HEK293 (cell line): ENCODE data around the gene TIA1.
"Not testable (repeated sequence)": the region's sequence is repeated elsewhere in the genome, so short reads cannot be mapped to it uniquely, and the experiment has no call there.

Source experiments
- CTCF ChIA-PET: fragments of 350-600 bp; formaldehyde crosslinking; extraction: SDS; loops from one replicate; lab custom pipeline; 2021; ENCODE audit warnings: antibody characterized with exemption; lab: Yijun Ruan, JAX
- POLR2A ChIA-PET: fragments of 300-600 bp; formaldehyde crosslinking; extraction: SDS; loops from one replicate; lab custom pipeline; 2020; ENCODE audit warnings: antibody characterized with exemption, inconsistent platforms; lab: Yijun Ruan, JAX
- H3K27ac ChIP-seq: fragments of 200-500 bp; sonication (Bioruptor generic); 2 replicates; pipeline ENCODE4 v1.5.1; 2014; ENCODE audit warnings: low read depth, low read length, control low read depth, inconsistent platforms; ENCODE audit errors: extremely low read depth
- H3K36me3 ChIP-seq, 2 experiments: fragments of 200-500 bp in 1 of 2; sonication (Bioruptor generic) in 1 of 2; 1 replicate in 1 of 2; 2 replicates in 1 of 2; pipeline ENCODE4 v1.5.1; 2014 to 2017; ENCODE audit warnings: inconsistent platforms in 2 of 2, low read length in 2 of 2; ENCODE audit not compliant: control insufficient read depth in 2 of 2, insufficient read depth in 1 of 2
- H3K4me1 ChIP-seq: fragments of 200-500 bp; sonication (Bioruptor generic); 2 replicates; pipeline ENCODE4 v1.5.1; 2014; ENCODE audit warnings: mild to moderate bottlenecking, low read length, inconsistent platforms; ENCODE audit not compliant: control insufficient read depth, insufficient read depth
- H3K4me3 ChIP-seq: 2 replicates; pipeline ENCODE4 v1.5.1; 2011; ENCODE audit warnings: low read depth, mild to moderate bottlenecking, control low read depth, low read length, moderate library complexity
- H3K9me3 ChIP-seq: fragments of 200-500 bp; sonication (Bioruptor generic); 2 replicates; pipeline ENCODE4 v1.5.1; 2014; ENCODE audit warnings: low read depth, low read length, inconsistent platforms; ENCODE audit not compliant: control insufficient read depth, insufficient read depth
- MEIS1 ChIP-seq: sonication (generic); formaldehyde crosslinking; IDR thresholded peaks from 2 replicates; pipeline ENCODE4 v1.8.1; 2022; ENCODE audit warnings: missing genetic modification reagents, mild to moderate bottlenecking, borderline replicate concordance
- SCRT1 ChIP-seq: fragments of 450-650 bp; formaldehyde crosslinking; IDR thresholded peaks from 2 replicates; pipeline ENCODE4 v1.5.1; 2016; ENCODE audit warnings: missing biosample characterization, missing genetic modification characterization, borderline replicate concordance
- SETDB1 ChIP-seq: IDR thresholded peaks from one replicate; pipeline ENCODE4 v1.6.1; 2017; ENCODE audit warnings: mild to moderate bottlenecking, low read length, moderate library complexity, mixed read lengths; ENCODE audit not compliant: insufficient read length
- ZBTB49 ChIP-seq: fragments of 450-650 bp; formaldehyde crosslinking; IDR thresholded peaks from 2 replicates; pipeline ENCODE4 v1.5.1; 2016; ENCODE audit warnings: missing biosample characterization, missing genetic modification characterization, low read depth
- ZNF112 ChIP-seq: fragments of 450-650 bp; formaldehyde crosslinking; IDR thresholded peaks from 2 replicates; pipeline ENCODE4 v1.5.0; 2017; ENCODE audit warnings: missing biosample characterization, missing genetic modification characterization
- ZNF140 ChIP-seq: fragments of 450-650 bp; formaldehyde crosslinking; IDR thresholded peaks from 2 replicates; pipeline ENCODE4 v1.5.1; 2016; ENCODE audit warnings: missing biosample characterization, missing genetic modification characterization
- ZNF174 ChIP-seq: fragments of 450-650 bp; formaldehyde crosslinking; IDR thresholded peaks from 2 replicates; pipeline ENCODE4 v1.5.0; 2017; ENCODE audit warnings: missing biosample characterization, mild to moderate bottlenecking, missing genetic modification characterization
- ZNF19 ChIP-seq: fragments of 450-650 bp; formaldehyde crosslinking; IDR thresholded peaks from 2 replicates; pipeline ENCODE4; 2016; ENCODE audit warnings: missing biosample characterization, missing genetic modification characterization, low read depth
- ZNF2 ChIP-seq: fragments of 450-650 bp; formaldehyde crosslinking; IDR thresholded peaks from 2 replicates; pipeline ENCODE4 v1.5.1; 2016; ENCODE audit warnings: missing biosample characterization, missing genetic modification characterization
- ZNF280C ChIP-seq: fragments of 450-650 bp; formaldehyde crosslinking; IDR thresholded peaks from 2 replicates; pipeline ENCODE4 v1.5.1; 2016; ENCODE audit warnings: missing biosample characterization, missing genetic modification characterization
- ZNF48 ChIP-seq: fragments of 450-650 bp; formaldehyde crosslinking; IDR thresholded peaks from 2 replicates; pipeline ENCODE4 v1.5.1; 2016; ENCODE audit warnings: missing biosample characterization, missing genetic modification characterization
- ZNF560 ChIP-seq: fragments of 450-650 bp; formaldehyde crosslinking; IDR thresholded peaks from 2 replicates; pipeline ENCODE4 v1.5.1; 2017; ENCODE audit warnings: missing biosample characterization, missing genetic modification characterization, borderline replicate concordance
- ZNF670 ChIP-seq: fragments of 450-650 bp; formaldehyde crosslinking; IDR thresholded peaks from 2 replicates; pipeline ENCODE4 v1.5.1; 2016; ENCODE audit warnings: missing biosample characterization, missing genetic modification characterization, low read depth
- ZNF692 ChIP-seq: fragments of 450-650 bp; formaldehyde crosslinking; IDR thresholded peaks from 2 replicates; pipeline ENCODE4 v1.5.1; 2016; ENCODE audit warnings: missing biosample characterization, missing genetic modification characterization
- ZNF791 ChIP-seq: fragments of 450-650 bp; formaldehyde crosslinking; IDR thresholded peaks from 2 replicates; pipeline ENCODE4 v1.5.1; 2016; ENCODE audit warnings: missing biosample characterization, missing genetic modification characterization
- ZSCAN23 ChIP-seq: fragments of 450-650 bp; formaldehyde crosslinking; IDR thresholded peaks from 2 replicates; pipeline ENCODE4 v1.5.1; 2016; ENCODE audit warnings: missing biosample characterization, missing genetic modification characterization
- TF ChIP-seq, protein P1 (sequence below): fragments of 450-650 bp; formaldehyde crosslinking; IDR thresholded peaks from 2 replicates; pipeline ENCODE4 v1.5.1; 2016; ENCODE audit warnings: missing biosample characterization, missing genetic modification characterization

Gene TIA1

GRCh38 chr2:70181363-70181956, 67.0 kb downstream of the TIA1 start (continued):
- TF ChIP-seq SCRT1 (tag by site-specific recombination) (no peak), ZNF112 (tag by site-specific recombination) (no peak), MEIS1 (CRISPR knock-in tag) (no peak), ZNF2 (tag by site-specific recombination) (no peak), ZNF174 (no peak), ZNF280C (tag by site-specific recombination) (no peak), ZSCAN23 (no peak), ZNF692 (tag by site-specific recombination) (no peak)
- TF ChIP-seq, protein P1, sequence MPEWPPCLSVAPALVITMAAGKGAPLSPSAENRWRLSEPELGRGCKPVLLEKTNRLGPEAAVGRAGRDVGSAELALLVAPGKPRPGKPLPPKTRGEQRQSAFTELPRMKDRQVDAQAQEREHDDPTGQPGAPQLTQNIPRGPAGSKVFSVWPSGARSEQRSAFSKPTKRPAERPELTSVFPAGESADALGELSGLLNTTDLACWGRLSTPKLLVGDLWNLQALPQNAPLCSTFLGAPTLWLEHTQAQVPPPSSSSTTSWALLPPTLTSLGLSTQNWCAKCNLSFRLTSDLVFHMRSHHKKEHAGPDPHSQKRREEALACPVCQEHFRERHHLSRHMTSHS: no peak
- TF ChIP-seq, all 188 proteins: peak for 0

GRCh38 chr2:70173520-70173919, 74.9 kb downstream of the TIA1 start:
- TF ChIP-seq ZNF19 (tag by site-specific recombination) (no peak), ZNF670 (no peak), ZBTB49 (tag by site-specific recombination) (no peak), ZNF140 (tag by site-specific recombination) (no peak), SETDB1 (no peak), ZNF48 (tag by site-specific recombination) (no peak), ZNF560 (no peak), ZNF791 (no peak)
- ChIA-PET POLR2A (interaction anchor here (0.6 kb wide), 1 partner anchor 20 kb away, joined by 3 read pairs; no protein-coding TSS in a partner anchor), CTCF (no interaction called here)
- no peak overlapping the region for H3K27ac ChIP-seq
- peaks cover 48 to 51% of the 10 kb centered on the region in 2 experiments for H3K36me3 ChIP-seq
- H3K9me3 ChIP-seq: no peaks in the 10 kb centered on the region
- no peaks in the 10 kb centered on the region for H3K4me1 ChIP-seq
- no peak overlapping the region for H3K4me3 ChIP-seq

DNA sequence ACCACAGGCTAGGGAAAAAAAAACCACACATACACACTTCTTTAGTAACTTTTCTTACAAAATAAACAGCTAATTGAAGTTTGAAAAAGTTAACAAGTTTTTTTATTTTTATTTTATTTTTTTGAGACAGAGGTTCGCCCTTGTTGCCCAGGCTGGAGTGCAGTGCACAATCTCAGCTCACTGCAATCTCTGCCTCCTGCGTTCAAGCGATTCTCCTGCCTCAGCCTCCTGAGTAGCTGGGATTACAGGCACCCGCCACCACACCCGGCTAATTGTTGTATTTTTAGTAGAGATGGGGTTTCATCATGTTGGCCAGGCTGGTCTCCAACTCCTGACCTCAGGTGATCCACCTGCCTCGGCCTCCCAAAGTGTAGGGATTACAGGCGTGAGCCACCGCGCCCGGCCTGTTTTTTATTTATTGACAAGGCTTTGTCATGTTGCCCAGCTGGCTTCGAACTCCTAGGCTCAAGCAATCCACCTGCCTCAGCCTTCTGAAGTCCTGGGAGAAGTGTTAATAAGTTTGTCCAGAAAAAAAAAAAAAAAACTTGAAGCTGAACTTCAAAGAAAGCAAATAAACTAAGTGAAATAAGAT, 78.7 kb downstream of the TIA1 start:
- H3K4me1 ChIP-seq, H3K27ac ChIP-seq, H3K9me3 ChIP-seq, H3K4me3 ChIP-seq: not testable (repeated sequence)
- CTCF ChIA-PET: interaction anchor here (0.6 to 0.7 kb wide), 2 partner anchors 132 to 307 kb away, joined by 3 to 5 read pairs; no protein-coding TSS in a partner anchor
- POLR2A ChIA-PET: interaction anchor here (1.5 kb wide), 1 partner anchor 21 kb away, joined by 3 read pairs; the partner anchor contains the start of gene C2orf42
- peaks cover 42 to 48% of the 10 kb centered on the region in 2 experiments for H3K36me3 ChIP-seq
